ENCODE results near the gene BHLHE41. TPM values are rescaled to one million over a fixed set of nuclear protein-coding genes. Genes with fewer than 3 reads are reported as not detected.

Gene BHLHE41
- total RNA-seq, 1 donor from 2014 or later = 2.9 TPM

DNA sequence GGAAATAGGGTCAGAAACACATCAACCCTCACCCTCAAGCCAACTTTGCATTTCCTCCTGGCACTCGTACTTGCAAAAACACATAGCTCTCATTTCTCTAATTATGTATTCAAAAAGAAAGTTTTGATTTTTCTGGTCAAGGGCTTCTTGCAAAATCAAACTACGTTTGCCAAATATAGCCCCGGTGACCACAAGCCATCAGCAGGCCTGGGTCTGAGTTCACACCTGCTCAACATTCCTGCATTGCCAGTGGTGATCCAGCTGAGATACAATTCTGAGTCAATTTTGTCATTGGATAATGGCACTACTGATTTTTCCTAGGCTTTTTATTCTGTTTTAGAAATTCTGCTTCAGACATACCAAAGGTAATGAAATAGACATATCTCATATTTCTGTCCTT lies 10.7 kb upstream of the BHLHE41 start:
- TF ChIP-seq, protein P1, sequence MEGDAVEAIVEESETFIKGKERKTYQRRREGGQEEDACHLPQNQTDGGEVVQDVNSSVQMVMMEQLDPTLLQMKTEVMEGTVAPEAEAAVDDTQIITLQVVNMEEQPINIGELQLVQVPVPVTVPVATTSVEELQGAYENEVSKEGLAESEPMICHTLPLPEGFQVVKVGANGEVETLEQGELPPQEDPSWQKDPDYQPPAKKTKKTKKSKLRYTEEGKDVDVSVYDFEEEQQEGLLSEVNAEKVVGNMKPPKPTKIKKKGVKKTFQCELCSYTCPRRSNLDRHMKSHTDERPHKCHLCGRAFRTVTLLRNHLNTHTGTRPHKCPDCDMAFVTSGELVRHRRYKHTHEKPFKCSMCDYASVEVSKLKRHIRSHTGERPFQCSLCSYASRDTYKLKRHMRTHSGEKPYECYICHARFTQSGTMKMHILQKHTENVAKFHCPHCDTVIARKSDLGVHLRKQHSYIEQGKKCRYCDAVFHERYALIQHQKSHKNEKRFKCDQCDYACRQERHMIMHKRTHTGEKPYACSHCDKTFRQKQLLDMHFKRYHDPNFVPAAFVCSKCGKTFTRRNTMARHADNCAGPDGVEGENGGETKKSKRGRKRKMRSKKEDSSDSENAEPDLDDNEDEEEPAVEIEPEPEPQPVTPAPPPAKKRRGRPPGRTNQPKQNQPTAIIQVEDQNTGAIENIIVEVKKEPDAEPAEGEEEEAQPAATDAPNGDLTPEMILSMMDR (IDR thresholded peaks at IDR 0.05; ENCODE audit: insufficient read depth, low read depth, low read length) = no peak
- TF ChIP-seq EZH2 (IDR thresholded peaks at IDR 0.05; ENCODE audit: insufficient read depth, low read length) = no peak
- no peaks in the 10 kb centered on the region for H4K20me1 ChIP-seq (ENCODE audit: insufficient read depth, low read length)
- no peaks in the 10 kb centered on the region for H3K9me3 ChIP-seq (ENCODE audit: insufficient read depth, low read depth, low read length)
- no peaks in the 10 kb centered on the region for H3K27me3 ChIP-seq (ENCODE audit: insufficient read depth, low read length)
- no peak overlapping the region for H3K4me3 ChIP-seq (ENCODE audit: insufficient read depth, low read depth, low read length)
- H3K79me2 ChIP-seq (ENCODE audit: insufficient read depth, low read length) = no peaks in the 10 kb centered on the region
- no peak overlapping the region for H3K9ac ChIP-seq (ENCODE audit: low read length)
- DNase-seq (ENCODE audit: low read depth) = peak; percentile 47
- Mint-ChIP-seq H3K4me1 (ENCODE audit: low read depth, unreplicated experiment) (no peaks in the 10 kb centered on the region), H3K9me3 (ENCODE audit: unreplicated experiment) (no peaks in the 10 kb centered on the region), H3K27ac (ENCODE audit: unreplicated experiment) (no peak overlapping the region), H3K36me3 (ENCODE audit: low read depth, unreplicated experiment) (no peaks in the 10 kb centered on the region), H3K27me3 (ENCODE audit: low read depth, unreplicated experiment) (peaks cover 44% of the 10 kb centered on the region), H3K4me3 (ENCODE audit: unreplicated experiment) (no peak overlapping the region)
- peak overlapping the region; percentile 29 for H2AFZ ChIP-seq (ENCODE audit: low read depth, low read length)
- peak overlapping the region; percentile 44 for H3K4me2 ChIP-seq (ENCODE audit: low read length)
- no peak for FAIRE-seq
- H3K4me1 ChIP-seq (ENCODE audit: insufficient read depth, low read length) = peaks cover 12% of the 10 kb centered on the region
- no peaks in the 10 kb centered on the region for H3K36me3 ChIP-seq (ENCODE audit: insufficient read depth, low read length)
- peak overlapping the region; percentile 39 for H3K27ac ChIP-seq (ENCODE audit: low read depth, low read length)

DNA sequence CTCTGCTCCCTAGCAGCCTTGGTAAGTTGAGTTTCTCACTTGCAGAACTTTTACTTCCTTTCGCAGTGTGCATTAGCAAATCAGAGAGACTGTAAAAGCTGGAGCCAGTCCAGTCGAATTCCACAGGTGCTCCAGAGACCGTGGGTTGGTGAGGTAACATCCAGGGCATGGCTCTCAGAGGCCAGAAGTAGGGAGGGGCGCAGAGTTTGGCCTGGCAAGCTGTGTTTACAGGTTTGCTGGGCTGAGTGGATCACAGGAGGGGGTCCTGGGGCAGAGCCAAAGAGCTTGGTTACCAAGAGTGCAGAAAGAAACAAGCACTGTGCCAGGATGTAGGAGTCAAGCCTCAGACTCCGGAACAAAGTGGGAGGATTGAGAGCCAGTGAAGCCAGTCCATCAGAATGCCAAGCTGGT lies 10.2 kb upstream of the BHLHE41 start:
- H3K27me3 Mint-ChIP-seq (ENCODE audit: low read depth, unreplicated experiment) = peaks cover 47% of the 10 kb centered on the region
- H2AFZ ChIP-seq (ENCODE audit: low read depth, low read length) = peak overlapping the region; percentile 29

GRCh38 chr12:26134540-26134939 lies 9.7 kb upstream of the BHLHE41 start:
- H3K9me3 ChIP-seq (ENCODE audit: insufficient read depth, low read depth, low read length) = no peaks in the 10 kb centered on the region
- no peak overlapping the region for H2AFZ ChIP-seq (ENCODE audit: low read depth, low read length)
- no peaks in the 10 kb centered on the region for H4K20me1 ChIP-seq (ENCODE audit: insufficient read depth, low read length)
- H3K4me1 ChIP-seq (ENCODE audit: insufficient read depth, low read length) = peaks cover 12% of the 10 kb centered on the region
- TF ChIP-seq, protein P1 (IDR thresholded peaks at IDR 0.05; ENCODE audit: insufficient read depth, low read depth, low read length) = no peak
- TF ChIP-seq EZH2 (IDR thresholded peaks at IDR 0.05; ENCODE audit: insufficient read depth, low read length) = no peak
- Mint-ChIP-seq H3K9me3 (ENCODE audit: unreplicated experiment) (no peaks in the 10 kb centered on the region), H3K4me1 (ENCODE audit: low read depth, unreplicated experiment) (no peaks in the 10 kb centered on the region), H3K27me3 (ENCODE audit: low read depth, unreplicated experiment) (peaks cover 50% of the 10 kb centered on the region), H3K27ac (ENCODE audit: unreplicated experiment) (no peak overlapping the region), H3K4me3 (ENCODE audit: unreplicated experiment) (no peak overlapping the region), H3K36me3 (ENCODE audit: low read depth, unreplicated experiment) (no peaks in the 10 kb centered on the region)
- H3K79me2 ChIP-seq (ENCODE audit: insufficient read depth, low read length) = no peaks in the 10 kb centered on the region
- H3K4me3 ChIP-seq (ENCODE audit: insufficient read depth, low read depth, low read length) = no peak overlapping the region
- peak overlapping the region; percentile 44 for H3K4me2 ChIP-seq (ENCODE audit: low read length)
- no peaks in the 10 kb centered on the region for H3K36me3 ChIP-seq (ENCODE audit: insufficient read depth, low read length)
- no peak for FAIRE-seq
- H3K27ac ChIP-seq (ENCODE audit: low read depth, low read length) = no peak overlapping the region
- no peak overlapping the region for H3K9ac ChIP-seq (ENCODE audit: low read length)
- no peak for DNase-seq (ENCODE audit: low read depth)
- H3K27me3 ChIP-seq (ENCODE audit: insufficient read depth, low read length) = no peaks in the 10 kb centered on the region

More for the DNA sequence above, 10.2 kb upstream of the BHLHE41 start:
- H3K27ac Mint-ChIP-seq (ENCODE audit: unreplicated experiment) = no peak overlapping the region
- no peaks in the 10 kb centered on the region for H4K20me1 ChIP-seq (ENCODE audit: insufficient read depth, low read length)
- H3K27ac ChIP-seq (ENCODE audit: low read depth, low read length) = peak overlapping the region; percentile 39
- TF ChIP-seq, protein P1 (IDR thresholded peaks at IDR 0.05; ENCODE audit: insufficient read depth, low read depth, low read length) = no peak
- TF ChIP-seq EZH2 (IDR thresholded peaks at IDR 0.05; ENCODE audit: insufficient read depth, low read length) = no peak
- no peaks in the 10 kb centered on the region for H3K79me2 ChIP-seq (ENCODE audit: insufficient read depth, low read length)
- no peak overlapping the region for H3K4me3 ChIP-seq (ENCODE audit: insufficient read depth, low read depth, low read length)
- no peaks in the 10 kb centered on the region for H3K36me3 ChIP-seq (ENCODE audit: insufficient read depth, low read length)
- peak overlapping the region; percentile 44 for H3K4me2 ChIP-seq (ENCODE audit: low read length)
- FAIRE-seq (no peak), DNase-seq (ENCODE audit: low read depth) (peak; percentile 78)
- peaks cover 12% of the 10 kb centered on the region for H3K4me1 ChIP-seq (ENCODE audit: insufficient read depth, low read length)
- H3K4me1 Mint-ChIP-seq (ENCODE audit: low read depth, unreplicated experiment) = no peaks in the 10 kb centered on the region
- H3K27me3 ChIP-seq (ENCODE audit: insufficient read depth, low read length) = no peaks in the 10 kb centered on the region
- no peaks in the 10 kb centered on the region for H3K9me3 Mint-ChIP-seq (ENCODE audit: unreplicated experiment)
- H3K9me3 ChIP-seq (ENCODE audit: insufficient read depth, low read depth, low read length) = no peaks in the 10 kb centered on the region
- H3K36me3 Mint-ChIP-seq (ENCODE audit: low read depth, unreplicated experiment) = no peaks in the 10 kb centered on the region
- no peak overlapping the region for H3K4me3 Mint-ChIP-seq (ENCODE audit: unreplicated experiment)
- H3K9ac ChIP-seq (ENCODE audit: low read length) = no peak overlapping the region

Data from astrocyte (in vitro differentiated cells and primary cell).